SK-N-SH treated with all-trans-retinoic acid at 6 μM for 48 hours (cell line): ENCODE results near the gene SERGEF.

Source experiments
- ATAC-seq: fragments of 200-7000 bp; cut with Tn5 transposase; 3 replicates; pipeline ENCODE4 v1.9.1; 2020; ENCODE audit warnings: mild to moderate bottlenecking, moderate library complexity
- BACH2 ChIP-seq: fragments of 250-450 bp; sonication (Bioruptor Pico); IDR thresholded peaks from 2 replicates; pipeline ENCODE4 v1.9.0; 2021; ENCODE audit warnings: mild to moderate bottlenecking, borderline replicate concordance
- ESRRG ChIP-seq: fragments of 250-450 bp; sonication (Bioruptor Pico); IDR thresholded peaks from 2 replicates; pipeline ENCODE4 v1.6.1; 2021; ENCODE audit warnings: mild to moderate bottlenecking
- GLIS3 ChIP-seq: fragments of 250-450 bp; sonication (Bioruptor Pico); IDR thresholded peaks from 2 replicates; pipeline ENCODE4 v1.5.0; 2020; ENCODE audit warnings: mild to moderate bottlenecking, moderate library complexity
- ISL1 ChIP-seq: fragments of 250-450 bp; sonication (Bioruptor Pico); IDR thresholded peaks from 2 replicates; pipeline ENCODE4 v2.1.2; 2022; ENCODE audit warnings: mild to moderate bottlenecking, moderate library complexity
- OSR1 ChIP-seq: fragments of 250-450 bp; sonication (Bioruptor Pico); IDR thresholded peaks from 2 replicates; pipeline ENCODE4 v1.8.0; 2022; ENCODE audit warnings: moderate library complexity, mild to moderate bottlenecking, inconsistent platforms
- POU6F1 ChIP-seq: fragments of 250-450 bp; sonication (Bioruptor Pico); IDR thresholded peaks from 2 replicates; pipeline ENCODE4 v1.8.0; 2021; ENCODE audit warnings: low read depth, mild to moderate bottlenecking, moderate library complexity, borderline replicate concordance
- PPARA ChIP-seq: fragments of 250-450 bp; sonication (Bioruptor Pico); IDR thresholded peaks from 2 replicates; pipeline ENCODE4 v1.5.0; 2020; ENCODE audit warnings: mild to moderate bottlenecking, borderline replicate concordance
- RARB ChIP-seq: fragments of 250-450 bp; sonication (Bioruptor Pico); IDR thresholded peaks from 2 replicates; pipeline ENCODE4 v1.8.0; 2021; ENCODE audit warnings: mild to moderate bottlenecking, moderate library complexity
- TOX ChIP-seq: fragments of 250-450 bp; sonication (Bioruptor Pico); IDR thresholded peaks from 2 replicates; pipeline ENCODE4 v1.8.0; 2021; ENCODE audit warnings: mild to moderate bottlenecking, moderate library complexity, borderline replicate concordance
- ZC3H10 ChIP-seq: fragments of 250-450 bp; sonication (Bioruptor Pico); IDR thresholded peaks from 2 replicates; pipeline ENCODE4 v1.5.1; 2021; ENCODE audit warnings: mild to moderate bottlenecking, moderate library complexity
- ZFP3 ChIP-seq: fragments of 250-450 bp; sonication (Bioruptor Pico); IDR thresholded peaks from 2 replicates; pipeline ENCODE4 v1.5.0; 2020; ENCODE audit warnings: mild to moderate bottlenecking, moderate library complexity
- ZFP30 ChIP-seq: fragments of 450-650 bp; formaldehyde crosslinking; IDR thresholded peaks from 2 replicates; pipeline ENCODE4 v1.5.0; 2022; ENCODE audit warnings: mild to moderate bottlenecking, moderate library complexity
- ZNF565 ChIP-seq: fragments of 450-650 bp; formaldehyde crosslinking; conservative IDR thresholded peaks from 2 replicates; pipeline ENCODE4 v1.5.0; 2020; ENCODE audit warnings: low read depth, mild to moderate bottlenecking, moderate library complexity
- ZNF70 ChIP-seq: fragments of 450-650 bp; formaldehyde crosslinking; IDR thresholded peaks from 2 replicates; pipeline ENCODE4 v1.5.0; 2020; ENCODE audit warnings: mild to moderate bottlenecking, moderate library complexity
- ZNF8 ChIP-seq: fragments of 450-650 bp; formaldehyde crosslinking; IDR thresholded peaks from 2 replicates; pipeline ENCODE4 v1.5.0; 2020; ENCODE audit warnings: mild to moderate bottlenecking, moderate library complexity
- TF ChIP-seq, protein P1 (sequence below): fragments of 250-450 bp; sonication (Bioruptor Pico); IDR thresholded peaks from 2 replicates; pipeline ENCODE4 v1.5.1; 2021; ENCODE audit warnings: mild to moderate bottlenecking, moderate library complexity
- TF ChIP-seq, protein P2 (sequence below): fragments of 250-450 bp; sonication (Bioruptor Pico); IDR thresholded peaks from 2 replicates; pipeline ENCODE4 v1.8.0; 2020; ENCODE audit warnings: mild to moderate bottlenecking, moderate library complexity, borderline replicate concordance
- TF ChIP-seq, protein P3 (sequence below): fragments of 250-450 bp; sonication (Bioruptor Pico); IDR thresholded peaks from 2 replicates; pipeline ENCODE4 v1.5.1; 2020; ENCODE audit warnings: low read depth, mild to moderate bottlenecking, moderate library complexity

Gene SERGEF

DNA sequence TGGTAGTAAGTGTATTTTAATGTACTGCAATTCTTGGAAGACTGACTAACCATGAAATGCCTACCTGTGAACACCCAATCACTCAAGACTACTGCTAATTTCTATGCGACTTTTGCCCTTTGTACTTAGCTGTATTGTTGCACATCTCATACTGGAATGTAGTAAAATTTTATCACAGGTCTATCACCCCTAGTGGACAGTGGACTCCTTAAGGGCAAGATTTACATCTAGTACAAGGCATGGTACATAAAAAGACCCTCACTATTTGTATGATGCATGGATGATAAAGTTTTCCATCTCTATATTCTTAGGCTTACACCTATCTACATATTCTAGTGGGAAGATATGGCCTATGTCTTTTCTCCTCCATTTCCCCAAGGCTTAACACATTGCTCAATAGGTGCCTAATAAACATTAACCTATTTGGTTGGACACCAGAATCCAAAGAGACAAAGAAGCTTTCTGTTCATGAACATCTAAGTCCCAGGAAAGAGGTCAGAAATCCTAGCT, 26.1 kb downstream of the SERGEF start (continued):
- TF ChIP-seq, protein P1, sequence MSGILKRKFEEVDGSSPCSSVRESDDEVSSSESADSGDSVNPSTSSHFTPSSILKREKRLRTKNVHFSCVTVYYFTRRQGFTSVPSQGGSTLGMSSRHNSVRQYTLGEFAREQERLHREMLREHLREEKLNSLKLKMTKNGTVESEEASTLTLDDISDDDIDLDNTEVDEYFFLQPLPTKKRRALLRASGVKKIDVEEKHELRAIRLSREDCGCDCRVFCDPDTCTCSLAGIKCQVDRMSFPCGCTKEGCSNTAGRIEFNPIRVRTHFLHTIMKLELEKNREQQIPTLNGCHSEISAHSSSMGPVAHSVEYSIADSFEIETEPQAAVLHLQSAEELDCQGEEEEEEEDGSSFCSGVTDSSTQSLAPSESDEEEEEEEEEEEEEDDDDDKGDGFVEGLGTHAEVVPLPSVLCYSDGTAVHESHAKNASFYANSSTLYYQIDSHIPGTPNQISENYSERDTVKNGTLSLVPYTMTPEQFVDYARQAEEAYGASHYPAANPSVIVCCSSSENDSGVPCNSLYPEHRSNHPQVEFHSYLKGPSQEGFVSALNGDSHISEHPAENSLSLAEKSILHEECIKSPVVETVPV (CRISPR knock-in tag), result no peak
- TF ChIP-seq ZNF70 (CRISPR knock-in tag) (no peak), ISL1 (CRISPR knock-in tag) (no peak)

GRCh38 chr11:17986007-17986710, 26.7 kb downstream of the SERGEF start:
- TF ChIP-seq BACH2 (CRISPR knock-in tag), result no peak
- no peak for TF ChIP-seq RARB
- no peak for TF ChIP-seq ISL1 (CRISPR knock-in tag)
- peak; percentile 89 for ATAC-seq

DNA sequence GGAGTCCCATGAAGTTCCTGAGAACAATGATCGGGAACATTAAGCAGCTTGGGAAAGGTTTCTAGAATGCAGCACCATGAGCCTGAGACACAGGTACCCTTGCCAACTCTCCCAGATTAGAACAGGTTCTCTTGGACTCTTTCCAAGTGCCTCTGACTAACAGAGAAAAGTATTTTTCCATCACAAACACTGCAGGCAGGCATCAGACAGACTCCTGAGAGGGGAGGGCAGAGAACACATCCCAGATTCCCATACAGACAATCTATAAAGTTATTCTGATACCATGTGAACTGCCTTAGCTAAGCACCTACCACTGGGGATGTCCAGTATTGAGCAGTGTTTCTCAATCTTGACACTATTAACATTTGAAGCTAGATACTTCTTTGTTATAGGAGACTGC, 27.3 kb downstream of the SERGEF start:
- no peak for TF ChIP-seq TOX (CRISPR knock-in tag)
- peak; percentile 77 for ATAC-seq

- ATAC-seq, result no peak
- TF ChIP-seq ZFP3 (CRISPR knock-in tag), result no peak
- TF ChIP-seq, protein P1 (CRISPR knock-in tag), result no peak
- TF ChIP-seq OSR1 (CRISPR knock-in tag), result no peak
- no peak for TF ChIP-seq ZNF565 (CRISPR knock-in tag)
- TF ChIP-seq ZFP30 (CRISPR knock-in tag), result no peak
- no peak for TF ChIP-seq BACH2 (CRISPR knock-in tag)
- TF ChIP-seq ESRRG, result no peak
- no peak for TF ChIP-seq POU6F1 (CRISPR knock-in tag)
Measured at GRCh38 chr11:17983569-17983968, 29.3 kb downstream of the SERGEF start.

- TF ChIP-seq ZNF70 (CRISPR knock-in tag) (no peak), GLIS3 (CRISPR knock-in tag) (no peak), ZNF565 (CRISPR knock-in tag) (no peak), ZFP30 (CRISPR knock-in tag) (no peak), ESRRG (no peak), RARB (no peak), ZNF8 (CRISPR knock-in tag) (no peak), POU6F1 (CRISPR knock-in tag) (no peak), PPARA (no peak), ZFP3 (CRISPR knock-in tag) (no peak), ZC3H10 (CRISPR knock-in tag) (no peak), OSR1 (CRISPR knock-in tag) (no peak), TOX (CRISPR knock-in tag) (no peak)
- TF ChIP-seq, protein P2, sequence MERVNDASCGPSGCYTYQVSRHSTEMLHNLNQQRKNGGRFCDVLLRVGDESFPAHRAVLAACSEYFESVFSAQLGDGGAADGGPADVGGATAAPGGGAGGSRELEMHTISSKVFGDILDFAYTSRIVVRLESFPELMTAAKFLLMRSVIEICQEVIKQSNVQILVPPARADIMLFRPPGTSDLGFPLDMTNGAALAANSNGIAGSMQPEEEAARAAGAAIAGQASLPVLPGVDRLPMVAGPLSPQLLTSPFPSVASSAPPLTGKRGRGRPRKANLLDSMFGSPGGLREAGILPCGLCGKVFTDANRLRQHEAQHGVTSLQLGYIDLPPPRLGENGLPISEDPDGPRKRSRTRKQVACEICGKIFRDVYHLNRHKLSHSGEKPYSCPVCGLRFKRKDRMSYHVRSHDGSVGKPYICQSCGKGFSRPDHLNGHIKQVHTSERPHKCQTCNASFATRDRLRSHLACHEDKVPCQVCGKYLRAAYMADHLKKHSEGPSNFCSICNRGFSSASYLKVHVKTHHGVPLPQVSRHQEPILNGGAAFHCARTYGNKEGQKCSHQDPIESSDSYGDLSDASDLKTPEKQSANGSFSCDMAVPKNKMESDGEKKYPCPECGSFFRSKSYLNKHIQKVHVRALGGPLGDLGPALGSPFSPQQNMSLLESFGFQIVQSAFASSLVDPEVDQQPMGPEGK (CRISPR knock-in tag), result no peak
- TF ChIP-seq, protein P3, sequence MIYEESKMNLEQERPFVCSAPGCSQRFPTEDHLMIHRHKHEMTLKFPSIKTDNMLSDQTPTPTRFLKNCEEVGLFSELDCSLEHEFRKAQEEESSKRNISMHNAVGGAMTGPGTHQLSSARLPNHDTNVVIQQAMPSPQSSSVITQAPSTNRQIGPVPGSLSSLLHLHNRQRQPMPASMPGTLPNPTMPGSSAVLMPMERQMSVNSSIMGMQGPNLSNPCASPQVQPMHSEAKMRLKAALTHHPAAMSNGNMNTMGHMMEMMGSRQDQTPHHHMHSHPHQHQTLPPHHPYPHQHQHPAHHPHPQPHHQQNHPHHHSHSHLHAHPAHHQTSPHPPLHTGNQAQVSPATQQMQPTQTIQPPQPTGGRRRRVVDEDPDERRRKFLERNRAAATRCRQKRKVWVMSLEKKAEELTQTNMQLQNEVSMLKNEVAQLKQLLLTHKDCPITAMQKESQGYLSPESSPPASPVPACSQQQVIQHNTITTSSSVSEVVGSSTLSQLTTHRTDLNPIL (CRISPR knock-in tag), result no peak
- TF ChIP-seq, all 23 proteins: peak for 0
- peak; percentile 66 for ATAC-seq
Measured at GRCh38 chr11:17979770-17980371, 33.0 kb downstream of the SERGEF start.
